CD4-positive, alpha-beta T cell treated with Interleukin-1 beta for 1 hour (primary cell): Measurements from ENCODE around the gene CD72.

Experiments
- DNase-seq, 2 donors: peaks; one replicate each; pipeline ENCODE4 v3.0.0-alpha.2; 2020 to 2022

The CD72 gene, protein sequence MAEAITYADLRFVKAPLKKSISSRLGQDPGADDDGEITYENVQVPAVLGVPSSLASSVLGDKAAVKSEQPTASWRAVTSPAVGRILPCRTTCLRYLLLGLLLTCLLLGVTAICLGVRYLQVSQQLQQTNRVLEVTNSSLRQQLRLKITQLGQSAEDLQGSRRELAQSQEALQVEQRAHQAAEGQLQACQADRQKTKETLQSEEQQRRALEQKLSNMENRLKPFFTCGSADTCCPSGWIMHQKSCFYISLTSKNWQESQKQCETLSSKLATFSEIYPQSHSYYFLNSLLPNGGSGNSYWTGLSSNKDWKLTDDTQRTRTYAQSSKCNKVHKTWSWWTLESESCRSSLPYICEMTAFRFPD

DNA sequence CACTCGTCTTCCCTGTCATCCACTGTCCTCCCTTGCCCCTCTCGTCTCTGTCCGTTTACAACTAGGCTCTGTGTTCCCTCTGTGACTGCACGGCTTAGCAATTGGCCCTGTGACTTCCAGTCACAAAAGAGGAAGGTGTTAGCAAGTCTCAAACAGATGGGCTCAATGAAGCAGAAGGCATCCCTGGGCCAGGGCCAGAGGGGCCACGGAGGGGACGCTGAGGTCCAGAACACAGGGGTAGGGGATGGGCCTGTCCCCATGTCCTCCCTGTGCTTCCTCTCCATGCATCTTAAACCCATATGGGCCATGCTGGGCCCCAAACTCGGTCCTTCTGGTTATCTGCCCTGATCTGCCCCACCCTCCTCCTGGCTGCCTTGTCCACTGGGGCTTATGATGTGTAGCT lies at the start of gene CD72:
Gene CD72, minus strand, starts transcription at position 89 of the 403 bp plus-strand sequence. CDS start 110 bp downstream, outside the sequence.
- peak in 1 of 2 donors; percentile 44 for DNase-seq

DNA sequence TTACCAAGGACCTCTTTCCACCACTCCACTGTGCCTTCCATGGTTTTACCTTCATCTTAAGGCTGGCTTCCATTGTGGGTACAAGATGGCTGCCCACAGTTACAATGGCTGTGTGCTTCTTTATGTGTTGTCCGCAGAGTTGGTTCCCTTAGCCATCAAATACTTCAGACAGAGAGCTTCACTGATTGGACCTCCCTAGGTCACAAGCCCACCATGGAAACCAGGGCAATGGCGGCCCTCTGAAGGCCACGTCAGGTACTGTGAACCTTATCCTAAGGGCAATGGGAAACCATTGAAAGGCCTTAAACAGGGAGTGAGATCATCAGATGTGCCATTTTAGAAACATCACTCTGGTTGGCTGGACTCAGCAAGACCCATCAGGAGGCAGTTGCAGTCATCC lies 49.7 kb upstream of the CD72 start:
- no peak for DNase-seq

DNA sequence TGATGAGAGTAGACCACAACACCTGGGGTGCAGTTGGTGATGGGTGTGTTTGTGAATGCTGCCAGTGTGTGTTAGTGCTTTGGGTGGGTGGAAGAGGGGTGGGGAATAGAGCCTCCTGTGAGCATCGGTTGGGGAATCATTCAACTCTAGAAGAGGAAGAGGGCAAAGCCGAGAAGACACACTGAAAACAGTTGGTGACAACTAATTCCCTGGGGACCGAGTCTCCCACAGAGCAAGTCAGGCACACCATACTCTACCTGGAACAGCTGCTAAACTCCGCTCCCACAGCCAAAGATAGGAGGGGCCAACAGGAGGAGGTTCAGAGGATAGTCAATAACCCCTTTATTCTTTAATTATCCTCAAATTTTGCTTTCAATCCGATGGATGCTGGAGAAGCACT lies 48.3 kb upstream of the CD72 start:
- no peak for DNase-seq

DNA sequence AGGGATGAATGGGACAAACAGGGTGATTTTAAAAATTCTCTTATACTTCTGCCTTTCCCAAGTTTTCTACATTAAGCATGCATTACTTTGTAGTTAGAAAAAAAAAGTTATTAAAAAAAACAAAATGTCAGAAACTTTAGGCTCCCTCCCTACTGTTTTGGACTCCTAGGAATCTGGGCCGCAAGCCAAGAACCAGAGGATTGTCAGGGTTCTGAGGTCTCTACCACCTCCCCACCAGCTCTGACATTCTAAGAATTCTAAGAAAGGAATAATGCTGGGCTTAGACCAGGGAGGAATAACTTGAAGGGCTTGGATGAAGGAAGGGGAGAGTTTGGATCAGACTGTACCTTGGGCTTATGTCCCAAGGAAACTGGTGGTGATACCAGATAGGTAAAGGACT lies 47.8 kb upstream of the CD72 start:
- DNase-seq = no peak

DNA sequence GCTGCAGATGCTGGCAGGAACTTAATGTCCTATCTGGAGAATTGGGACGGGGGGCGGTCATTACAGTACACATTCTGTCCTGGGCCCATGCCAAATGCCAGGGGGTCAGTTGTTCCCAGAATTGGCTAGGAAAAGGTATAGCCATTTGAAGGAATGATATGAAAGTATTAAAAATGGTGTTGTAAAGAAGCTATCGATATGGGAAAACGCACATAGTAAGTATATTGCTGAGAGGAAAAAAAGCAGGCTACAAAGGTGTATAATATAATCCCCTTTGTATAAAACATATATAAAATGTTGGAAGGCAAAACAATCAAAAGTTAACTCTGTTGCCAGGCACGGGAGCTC lies 47.2 kb upstream of the CD72 start:
- DNase-seq = no peak

DNA sequence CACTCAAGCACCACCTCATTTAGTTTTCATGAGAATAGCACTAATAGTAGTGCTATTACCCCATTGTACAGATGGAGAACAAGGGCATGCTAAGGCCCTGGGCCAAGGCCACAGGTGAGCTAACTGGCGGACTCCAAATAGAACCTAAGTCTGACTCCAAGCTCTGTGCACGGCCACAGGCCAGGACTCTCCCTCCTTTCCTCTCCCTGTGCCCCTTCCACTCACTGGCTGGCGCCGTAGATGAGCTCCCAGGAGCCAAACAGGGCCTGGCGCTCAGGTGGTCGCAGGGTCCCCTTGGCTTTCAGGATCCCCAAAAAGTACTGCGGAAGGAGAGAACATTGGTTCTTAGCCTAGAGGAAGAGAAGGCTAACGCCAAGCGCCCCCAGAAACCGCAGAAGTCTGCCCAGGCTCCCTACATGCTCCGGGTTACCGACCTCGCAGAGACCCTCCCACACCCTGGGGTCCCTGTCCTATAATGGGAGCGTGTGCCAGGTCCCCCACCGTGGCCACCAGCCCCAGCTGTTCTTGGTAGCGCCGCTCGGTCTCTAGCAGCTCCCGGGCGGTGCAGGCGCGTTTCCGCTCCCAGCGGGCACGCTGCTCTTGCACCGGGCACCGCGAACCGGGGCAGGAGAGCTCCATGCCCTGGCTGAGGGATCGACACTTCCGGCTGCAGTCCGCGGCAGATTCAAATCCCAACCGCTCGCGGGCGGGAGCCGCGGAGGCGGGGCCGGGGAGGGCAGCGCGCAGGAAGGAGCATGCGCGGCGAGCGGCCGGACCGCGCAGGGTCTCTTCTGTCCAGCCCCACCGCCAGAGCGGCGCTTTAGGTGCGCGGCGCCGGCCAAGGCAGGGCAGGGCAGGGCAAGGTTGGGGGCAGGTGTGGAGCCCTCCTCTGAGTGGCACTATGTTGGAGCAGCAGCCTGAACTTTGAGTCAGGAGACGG lies 46.6 kb upstream of the CD72 start, which contains the start of gene ARHGEF39:
Gene ARHGEF39, minus strand, starts transcription at position 665 of the 940 bp plus-strand sequence. Its CDS starts 26 bp downstream, at position 639.
- DNase-seq = peak; percentile 58 to 73

DNA sequence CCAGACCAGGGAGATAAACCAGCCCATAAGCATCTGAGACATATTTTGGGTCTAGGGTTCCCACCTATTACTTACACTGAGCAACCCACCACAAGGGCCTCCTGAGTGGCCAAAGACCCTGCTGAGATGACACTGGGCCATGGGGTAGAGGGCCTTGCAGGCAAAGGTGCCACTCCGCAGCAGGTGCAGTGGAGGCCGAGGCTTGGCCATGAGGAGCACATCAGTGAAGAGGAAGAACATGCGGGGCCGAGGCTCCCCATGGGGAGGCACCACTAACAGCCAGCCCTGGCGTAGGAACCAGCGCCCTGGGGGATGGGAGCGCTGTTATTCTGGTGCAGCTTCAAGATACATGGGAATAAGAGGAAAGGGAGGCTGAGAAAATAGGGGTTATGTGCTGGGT lies 44.2 kb upstream of the CD72 start:
- no peak for DNase-seq

DNA sequence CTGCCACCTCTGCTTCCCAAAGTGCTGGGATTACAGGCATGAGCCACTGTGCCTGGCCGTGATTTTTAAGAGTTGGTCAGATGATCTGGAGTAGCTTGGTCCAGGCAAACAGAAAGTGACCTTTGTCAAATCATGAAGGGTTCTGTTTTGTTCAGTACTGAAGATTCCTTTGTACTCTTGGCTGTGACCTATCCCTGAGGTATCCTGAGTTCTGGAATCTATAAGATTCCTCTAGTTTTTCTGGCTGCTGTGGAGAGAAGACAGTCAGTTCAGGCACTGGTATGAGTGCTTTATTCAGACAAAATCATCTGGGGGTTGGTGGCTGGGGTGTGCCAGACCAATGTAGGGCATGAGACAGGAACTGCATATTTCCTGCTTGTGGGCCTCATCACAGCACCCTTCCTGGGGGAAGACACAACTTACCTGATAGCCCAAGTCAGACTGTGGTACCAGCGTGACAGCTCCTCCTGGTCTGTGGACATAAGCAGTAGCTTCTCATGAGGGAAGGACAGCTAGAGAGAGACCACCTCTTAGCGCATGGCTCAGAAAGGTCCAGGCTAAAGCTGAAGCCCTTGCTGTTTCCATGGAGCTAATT lies 43.6 kb upstream of the CD72 start:
- DNase-seq = peak; percentile 61 to 70

DNA sequence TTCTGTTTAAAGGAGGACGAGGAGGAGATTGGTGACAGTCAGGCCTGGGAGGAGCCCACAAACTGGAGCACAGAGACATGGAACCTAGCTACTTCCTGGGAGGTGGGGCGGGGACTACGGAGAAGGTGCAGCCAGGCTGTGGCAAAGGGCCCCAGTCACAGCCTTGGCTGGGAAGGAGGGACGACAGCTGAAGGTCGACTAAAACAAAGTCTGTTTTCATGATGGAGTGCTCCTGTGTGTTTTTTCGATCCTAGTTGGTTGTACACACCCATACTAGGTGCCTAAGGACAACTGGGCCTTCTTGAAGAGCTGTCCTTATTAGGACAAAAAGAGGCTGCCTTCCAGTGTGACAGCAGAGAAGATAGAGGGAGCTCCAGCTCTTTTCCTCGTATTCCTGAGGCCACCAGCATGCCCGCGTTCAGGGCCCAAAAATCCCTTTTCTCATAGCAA lies 42.8 kb upstream of the CD72 start:
- no peak for DNase-seq

DNA sequence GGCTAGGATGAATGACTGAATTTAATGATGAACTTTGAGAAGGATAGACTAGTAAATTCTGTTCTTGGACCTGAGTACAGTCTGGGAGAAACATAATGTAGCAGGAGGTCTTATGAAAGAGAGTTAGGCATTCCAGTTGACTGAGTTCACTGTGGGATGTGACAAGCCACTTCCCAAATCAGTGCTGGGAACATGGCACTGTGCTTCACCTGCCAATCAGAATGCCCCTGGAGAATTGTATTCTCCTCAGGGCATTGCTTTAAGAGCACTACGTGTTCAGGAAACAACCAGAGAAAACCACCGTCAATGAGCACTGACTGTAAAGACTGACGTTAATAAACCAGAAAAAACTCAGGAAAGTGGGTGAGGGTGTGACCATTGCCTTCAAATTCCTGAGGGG lies 41.1 kb upstream of the CD72 start:
- no peak for DNase-seq

DNA sequence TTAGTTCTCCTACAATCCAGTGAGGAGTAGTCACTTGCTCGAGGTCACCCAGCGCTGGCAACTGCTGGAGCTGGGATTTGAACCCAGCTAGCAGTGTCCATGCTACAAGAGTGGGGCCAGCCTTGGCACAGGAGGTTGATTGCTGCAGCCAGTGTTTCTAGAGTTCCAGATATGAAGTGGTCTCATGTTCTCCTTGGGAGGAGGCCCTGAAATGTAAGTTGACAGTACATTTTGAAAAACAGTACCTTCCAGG lies 40.7 kb upstream of the CD72 start:
- DNase-seq = peak in 1 of 2 donors; percentile 21

DNA sequence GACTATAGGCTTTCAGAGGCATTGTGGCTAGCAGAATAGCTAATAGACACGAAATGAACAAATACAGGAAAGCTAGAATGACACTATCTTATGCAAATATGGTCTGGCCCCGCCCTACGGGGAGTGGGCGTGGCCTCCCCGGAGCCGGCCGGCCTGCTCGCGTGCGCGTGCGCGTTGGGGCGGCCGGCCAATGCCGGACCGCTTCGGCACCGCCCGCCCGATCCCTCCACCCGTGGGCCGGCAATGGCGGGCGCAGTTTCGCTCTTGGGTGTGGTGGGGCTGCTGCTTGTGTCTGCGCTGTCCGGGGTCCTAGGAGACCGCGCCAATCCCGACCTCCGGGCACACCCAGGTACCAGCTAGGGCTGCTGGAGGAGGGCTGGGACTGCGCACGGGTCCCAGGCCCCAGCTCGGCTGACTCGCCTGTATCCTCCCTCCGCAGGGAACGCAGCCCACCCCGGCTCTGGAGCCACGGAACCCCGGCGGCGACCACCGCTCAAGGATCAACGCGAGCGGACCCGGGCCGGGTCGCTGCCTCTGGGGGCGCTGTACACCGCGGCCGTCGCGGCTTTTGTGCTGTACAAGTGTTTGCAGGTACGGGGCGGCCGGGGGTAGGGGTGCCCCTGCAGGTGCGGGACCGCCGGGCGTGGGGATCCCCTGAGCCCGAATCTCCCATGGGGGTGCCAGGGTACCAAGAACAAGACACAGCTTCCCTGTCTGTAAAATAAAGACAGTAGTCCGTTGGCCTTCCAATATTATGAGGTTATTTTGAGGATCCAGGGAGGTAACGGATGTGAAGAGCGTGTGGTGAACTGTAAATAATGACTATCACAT lies 40.1 kb upstream of the CD72 start, which contains the start of gene CCDC107:
Gene CCDC107, plus strand, starts transcription at position 156 of the 831 bp plus-strand sequence. Its CDS starts 88 bp downstream, at position 244.
- DNase-seq = peak; percentile 84 to 88

DNA sequence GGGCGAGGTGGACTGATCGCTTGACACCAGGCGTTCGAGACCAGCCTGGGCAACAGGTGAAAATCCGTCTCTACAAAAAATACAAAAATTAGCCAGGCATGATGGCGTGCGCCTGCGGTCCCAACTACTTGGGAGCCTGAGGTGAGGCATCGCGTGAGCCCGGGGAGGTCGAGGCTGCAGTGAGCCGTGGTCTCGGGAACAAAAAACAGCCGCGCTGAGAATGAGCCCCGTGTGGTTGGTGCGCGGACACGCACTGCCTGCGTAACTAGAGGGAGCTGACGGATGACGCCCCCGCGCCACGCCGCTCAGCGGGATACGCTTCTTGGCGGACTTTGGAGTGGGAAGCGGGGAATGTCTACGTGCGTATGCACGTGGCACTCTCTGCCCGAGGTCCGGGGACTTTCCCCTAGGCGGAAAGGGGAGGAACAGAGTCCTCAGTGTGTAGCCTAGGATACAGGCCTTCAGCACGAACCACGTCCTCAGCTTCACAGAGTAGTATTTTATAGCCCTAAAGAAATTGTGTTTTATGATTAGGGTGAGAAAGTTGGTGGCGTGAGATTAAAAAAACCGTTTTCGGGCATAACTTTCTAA lies 39.4 kb upstream of the CD72 start, which contains the start of gene RMRP:
Gene RMRP, minus strand, starts transcription at position 474 of the 591 bp plus-strand sequence.
- DNase-seq = peak; percentile 91 to 93

DNA sequence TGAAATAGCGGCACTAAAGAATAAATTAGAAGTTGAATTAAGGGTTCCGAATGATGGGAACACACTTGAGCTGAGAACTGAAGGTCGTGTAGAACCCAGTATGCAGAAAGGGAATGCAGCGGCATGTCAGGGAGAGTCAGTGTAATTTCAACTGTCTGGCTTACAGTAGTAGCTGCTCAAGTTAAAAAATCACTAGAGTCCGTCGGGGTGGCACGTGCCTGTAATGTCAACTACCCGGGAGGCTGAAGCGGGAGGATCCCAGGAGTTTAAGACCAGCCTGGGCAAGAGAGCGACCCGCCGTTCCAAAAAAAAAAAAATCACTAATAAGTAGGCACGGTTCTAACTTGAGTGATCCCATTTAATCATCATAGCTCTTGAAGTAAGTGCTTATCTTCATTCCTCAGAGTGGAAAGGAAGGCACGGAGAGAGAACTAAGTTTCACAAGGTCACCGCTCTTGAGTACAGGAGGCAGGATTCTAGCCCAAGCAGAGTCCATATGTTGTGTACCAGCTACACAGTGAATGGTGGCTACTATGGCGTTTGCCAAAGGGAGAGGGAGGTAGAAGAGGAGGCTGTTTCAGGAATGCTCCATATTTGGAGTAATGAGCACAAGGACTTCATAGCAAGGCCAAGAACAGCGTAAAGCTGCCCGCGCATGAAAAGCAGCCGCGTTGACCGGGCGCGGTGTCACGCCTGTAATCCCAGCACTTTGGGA lies 38.8 kb upstream of the CD72 start:
- DNase-seq = peak in 1 of 2 donors; percentile 15

DNA sequence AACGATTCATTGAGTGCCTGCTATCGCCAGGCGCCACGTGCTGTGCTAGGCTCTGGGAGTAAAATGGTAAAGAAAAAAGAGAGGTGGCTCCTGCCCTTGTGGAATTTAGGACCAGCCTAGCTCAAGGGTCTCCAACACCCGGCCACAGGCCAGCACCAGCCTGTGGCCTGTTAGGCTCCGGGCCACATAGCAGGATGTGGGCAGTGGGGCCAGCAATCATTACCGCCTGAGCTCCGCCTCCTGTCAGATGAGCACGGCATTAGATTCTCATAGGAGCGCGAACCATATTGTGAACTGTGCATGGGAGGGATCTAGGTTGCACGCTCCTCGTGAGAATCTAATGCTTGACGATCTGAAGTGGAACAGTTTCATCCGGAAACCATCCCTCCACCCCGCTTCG lies 38.1 kb upstream of the CD72 start:
- DNase-seq = no peak

DNA sequence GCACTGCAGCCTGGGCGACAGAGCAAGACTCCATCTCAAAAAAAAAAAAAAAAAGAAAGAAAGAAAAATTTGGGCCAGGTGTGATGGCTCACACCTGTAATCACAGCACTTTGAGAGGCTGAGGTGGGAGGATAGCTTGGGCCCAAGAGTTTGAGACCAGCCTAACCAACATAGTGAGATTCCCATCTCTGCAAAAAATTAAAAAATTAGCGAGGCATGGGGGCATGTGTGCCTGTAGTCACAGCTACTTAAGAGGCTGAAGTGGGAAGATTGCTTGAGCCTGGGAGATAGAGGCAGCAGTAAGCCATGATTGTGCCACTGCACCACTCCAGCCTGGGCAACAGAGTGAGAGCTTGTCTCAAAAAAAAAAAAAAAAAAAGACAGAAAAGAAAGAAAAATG lies 35.4 kb upstream of the CD72 start:
- no peak for DNase-seq

DNA sequence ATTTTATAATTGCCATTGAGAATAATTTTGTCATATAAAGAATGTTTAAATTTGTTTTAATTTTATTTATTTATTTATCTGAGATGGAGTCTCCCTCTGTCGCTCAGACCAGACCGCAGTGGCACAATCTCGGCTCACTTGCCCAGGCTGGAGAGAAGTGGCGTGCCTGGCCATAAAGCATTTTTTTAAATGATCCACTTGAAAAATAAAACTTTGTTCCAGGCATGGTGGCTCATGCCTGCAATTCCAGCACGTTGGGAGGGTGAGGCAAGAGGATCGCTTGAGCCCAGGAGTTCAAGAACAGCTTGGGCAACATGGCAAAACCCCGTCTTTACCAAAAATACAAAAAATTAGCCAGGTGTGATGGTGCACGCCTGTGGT lies 34.6 kb upstream of the CD72 start:
- no peak for DNase-seq

DNA sequence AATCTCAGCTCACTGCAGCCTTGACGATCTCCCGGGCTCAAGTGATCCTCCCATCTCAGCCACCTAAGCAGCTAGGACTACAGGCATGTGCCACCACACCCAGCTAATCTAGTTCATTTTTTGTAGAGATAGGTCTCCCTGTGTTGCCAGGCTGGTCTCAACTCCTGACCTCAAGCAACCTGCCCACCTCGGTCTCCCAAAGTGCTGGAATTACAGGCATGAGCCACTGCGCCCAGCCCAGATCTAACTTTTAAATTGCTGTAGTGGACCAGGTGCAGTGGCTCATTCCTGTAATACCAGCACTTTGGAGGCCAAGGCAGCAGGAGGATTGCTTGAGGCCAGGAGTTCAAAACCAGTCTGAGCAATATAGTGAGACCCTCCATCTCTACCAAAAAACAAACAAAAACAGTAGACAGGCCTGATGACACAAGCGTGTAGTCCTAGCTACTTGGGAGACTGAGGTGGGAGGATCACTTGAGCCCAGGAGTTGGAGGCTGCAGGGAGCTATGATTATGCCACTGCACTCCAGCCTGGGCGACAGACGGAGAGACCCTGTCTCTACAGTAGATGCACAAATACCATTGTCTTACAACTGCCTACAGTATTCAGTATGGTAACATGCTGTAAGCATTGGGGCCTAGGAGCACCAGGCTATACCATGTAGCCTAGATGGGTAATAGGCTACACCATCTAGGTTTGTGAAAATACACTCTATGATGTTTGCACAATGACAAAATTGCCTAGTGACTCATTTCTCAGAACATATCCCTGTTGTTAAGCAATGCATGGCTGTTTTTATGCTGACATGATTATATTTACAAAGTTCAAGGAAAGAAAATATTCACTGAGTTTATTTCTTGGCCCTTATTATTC lies 34.0 kb upstream of the CD72 start:
- DNase-seq = no peak

DNA sequence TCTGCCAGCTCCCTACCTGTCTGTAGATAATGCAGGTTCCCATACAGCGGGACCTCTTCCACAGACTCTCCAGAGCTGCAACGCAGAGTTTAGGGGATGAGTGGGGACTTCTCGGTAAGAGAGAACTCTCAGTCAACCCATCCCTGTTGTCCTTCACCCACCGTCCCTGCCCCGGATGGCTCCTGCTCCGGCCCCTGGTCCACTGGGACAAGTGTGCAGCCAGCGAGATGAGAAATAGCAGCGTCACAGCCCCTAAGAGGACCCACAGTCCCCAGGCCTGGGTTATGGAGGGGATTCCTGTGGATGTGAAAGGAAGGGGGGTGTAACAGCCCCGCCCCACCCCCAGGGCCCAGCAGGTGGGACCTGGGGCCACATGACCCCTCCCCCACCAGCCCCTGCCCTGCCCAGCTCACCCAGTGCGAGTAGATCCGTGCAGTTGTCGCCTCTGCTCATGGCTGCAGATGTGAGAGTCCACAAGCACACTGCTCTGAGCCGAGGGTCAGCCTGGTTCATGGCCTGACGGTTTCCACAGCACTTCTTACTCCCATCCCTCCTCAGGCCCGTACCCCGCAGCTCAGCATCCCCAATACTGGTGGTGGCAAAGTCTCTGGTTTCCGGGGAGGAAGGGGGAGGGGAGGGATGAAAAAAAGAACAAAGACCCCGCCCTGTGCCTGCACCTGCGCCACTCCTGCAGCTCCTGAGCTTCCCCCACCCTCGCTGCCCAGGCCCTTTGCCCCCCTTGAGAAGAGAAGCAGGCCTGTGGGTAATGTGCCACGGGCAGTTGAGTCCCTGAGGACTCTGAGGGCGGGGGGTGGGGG lies 32.3 kb upstream of the CD72 start, which contains the start of gene SIT1:
Gene SIT1, minus strand, starts transcription at position 591 of the 818 bp plus-strand sequence. Its CDS starts 78 bp downstream, at position 513.
- DNase-seq = peak; percentile 28 to 48
